ENCODE results near the gene SAMD13. TPM values are rescaled to one million over a fixed set of nuclear protein-coding genes. Genes with fewer than 3 reads are reported as not detected.

SAMD13 gene
- total and polyA plus RNA-seq, 8 donors, result 1.4 to 9.0 (median 4.1) TPM; not detected in 2

DNA sequence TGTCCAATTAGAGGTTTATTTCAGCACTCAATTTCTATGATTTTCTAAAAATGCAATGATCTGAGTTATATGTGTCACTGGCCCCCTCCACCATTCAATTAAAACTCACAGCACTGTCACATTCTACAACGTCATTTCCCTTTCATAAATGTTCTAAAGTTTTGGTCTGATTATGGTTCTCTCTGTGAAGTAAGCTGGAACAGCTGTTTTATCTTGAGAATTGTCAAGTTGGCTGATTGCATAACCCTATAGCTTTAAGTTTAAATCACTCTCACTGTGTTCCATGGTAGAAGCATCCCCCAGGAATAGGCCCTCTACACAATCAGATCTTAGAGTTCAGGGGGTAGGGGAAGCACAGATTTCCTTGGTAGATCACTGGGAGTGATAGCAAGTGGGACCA is 55.4 kb downstream of the SAMD13 start:
- peaks cover 0 to 5% (median 2%) of the 10 kb centered on the region in 4 donors for H3K4me1 ChIP-seq
- intact Hi-C loops (cut with DNase I; ENCODE audit: low total_unique reads), result no loop called here
- TF ChIP-seq, protein P1, sequence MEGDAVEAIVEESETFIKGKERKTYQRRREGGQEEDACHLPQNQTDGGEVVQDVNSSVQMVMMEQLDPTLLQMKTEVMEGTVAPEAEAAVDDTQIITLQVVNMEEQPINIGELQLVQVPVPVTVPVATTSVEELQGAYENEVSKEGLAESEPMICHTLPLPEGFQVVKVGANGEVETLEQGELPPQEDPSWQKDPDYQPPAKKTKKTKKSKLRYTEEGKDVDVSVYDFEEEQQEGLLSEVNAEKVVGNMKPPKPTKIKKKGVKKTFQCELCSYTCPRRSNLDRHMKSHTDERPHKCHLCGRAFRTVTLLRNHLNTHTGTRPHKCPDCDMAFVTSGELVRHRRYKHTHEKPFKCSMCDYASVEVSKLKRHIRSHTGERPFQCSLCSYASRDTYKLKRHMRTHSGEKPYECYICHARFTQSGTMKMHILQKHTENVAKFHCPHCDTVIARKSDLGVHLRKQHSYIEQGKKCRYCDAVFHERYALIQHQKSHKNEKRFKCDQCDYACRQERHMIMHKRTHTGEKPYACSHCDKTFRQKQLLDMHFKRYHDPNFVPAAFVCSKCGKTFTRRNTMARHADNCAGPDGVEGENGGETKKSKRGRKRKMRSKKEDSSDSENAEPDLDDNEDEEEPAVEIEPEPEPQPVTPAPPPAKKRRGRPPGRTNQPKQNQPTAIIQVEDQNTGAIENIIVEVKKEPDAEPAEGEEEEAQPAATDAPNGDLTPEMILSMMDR (IDR thresholded peaks at IDR 0.05), result no peak
- TF ChIP-seq EP300 (IDR thresholded peaks at IDR 0.05), result no peak
- TF ChIP-seq POLR2A (IDR thresholded peaks at IDR 0.05), result no peak
- TF ChIP-seq POLR2AphosphoS5 (IDR thresholded peaks at IDR 0.05), result no peak
- H3K27me3 ChIP-seq, result no peaks in the 10 kb centered on the region
- no peak overlapping the region for H3K4me3 ChIP-seq
- no peak overlapping the region for H3K27ac ChIP-seq
- 54 to 100% (median 71%) methylated on average over 1 of the region's 1 CpG for WGBS, 5 donors
- H3K36me3 ChIP-seq, result no peaks in the 10 kb centered on the region
- no peak for DNase-seq
- no peaks in the 10 kb centered on the region for H3K9me3 ChIP-seq

DNA sequence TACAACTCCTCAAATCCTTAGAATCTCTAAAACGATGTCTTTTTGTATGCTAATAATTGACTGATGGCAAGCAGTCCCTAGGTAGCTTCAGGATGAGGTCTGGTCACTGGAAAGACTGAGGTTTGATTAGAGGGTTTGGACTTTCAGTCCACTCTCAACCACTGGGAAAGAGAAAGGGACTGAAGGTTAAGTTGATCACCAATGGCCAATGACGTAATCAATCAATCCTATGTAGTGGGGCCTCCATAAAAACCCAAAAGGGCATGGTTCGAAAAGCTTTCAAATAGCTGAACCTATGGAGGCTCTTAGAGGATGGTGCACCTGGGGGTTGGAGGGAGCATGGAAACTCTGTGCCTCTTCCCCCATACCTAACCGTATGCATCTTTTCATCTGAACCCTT is 57.2 kb downstream of the SAMD13 start:
- Histone ChIP-seq H3K27me3 (no peaks in the 10 kb centered on the region), H3K27ac (no peak overlapping the region), H3K4me3 (no peak overlapping the region), H3K36me3 (no peaks in the 10 kb centered on the region), H3K4me1 (peaks cover 0 to 4% (median 0%) of the 10 kb centered on the region in 4 donors), H3K9me3 (no peaks in the 10 kb centered on the region)
- TF ChIP-seq, protein P1 (IDR thresholded peaks at IDR 0.05), result no peak
- TF ChIP-seq POLR2A (IDR thresholded peaks at IDR 0.05) (no peak), POLR2AphosphoS5 (IDR thresholded peaks at IDR 0.05) (no peak), EP300 (IDR thresholded peaks at IDR 0.05) (no peak)
- intact Hi-C loops (cut with DNase I; ENCODE audit: low total_unique reads), result no loop called here
- no peak for DNase-seq
- 93 to 98% (median 94%) methylated on average over 4 of the region's 4 CpGs for WGBS, 5 donors

DNA sequence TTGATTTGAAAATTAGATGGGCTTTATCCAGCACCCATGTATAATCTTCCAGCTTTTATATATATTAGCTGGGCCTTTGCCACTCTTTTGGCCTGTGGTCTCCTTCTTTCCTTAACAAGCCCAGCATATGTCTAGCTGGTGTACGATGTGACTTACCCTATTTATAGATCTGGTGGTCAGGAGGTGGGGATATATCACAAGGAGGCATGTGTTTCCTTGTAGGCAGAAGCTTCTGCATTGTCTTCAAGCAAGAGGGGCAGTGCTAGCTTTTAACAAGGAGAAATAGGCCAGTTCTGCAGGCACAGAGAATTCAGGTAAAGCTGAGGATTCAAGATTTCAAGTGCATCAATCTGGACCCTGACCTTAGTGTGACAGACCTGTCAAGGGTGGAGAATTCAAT is 58.8 kb downstream of the SAMD13 start:
- WGBS, 5 donors, result 68 to 88% (median 81%) methylated on average over 1 of the region's 1 CpG
- DNase-seq, result no peak
- H3K9me3 ChIP-seq, result no peaks in the 10 kb centered on the region
- H3K27ac ChIP-seq, result no peak overlapping the region
- intact Hi-C loops (cut with DNase I; ENCODE audit: low total_unique reads), result no loop called here
- no peaks in the 10 kb centered on the region for H3K27me3 ChIP-seq
- H3K4me3 ChIP-seq, result no peak overlapping the region
- H3K4me1 ChIP-seq, result peaks cover 0 to 4% (median under 1%) of the 10 kb centered on the region in 4 donors
- H3K36me3 ChIP-seq, result no peaks in the 10 kb centered on the region
- TF ChIP-seq POLR2AphosphoS5 (IDR thresholded peaks at IDR 0.05), result no peak
- TF ChIP-seq POLR2A (IDR thresholded peaks at IDR 0.05), result no peak
- TF ChIP-seq, protein P1 (IDR thresholded peaks at IDR 0.05), result no peak
- TF ChIP-seq EP300 (IDR thresholded peaks at IDR 0.05), result no peak

DNA sequence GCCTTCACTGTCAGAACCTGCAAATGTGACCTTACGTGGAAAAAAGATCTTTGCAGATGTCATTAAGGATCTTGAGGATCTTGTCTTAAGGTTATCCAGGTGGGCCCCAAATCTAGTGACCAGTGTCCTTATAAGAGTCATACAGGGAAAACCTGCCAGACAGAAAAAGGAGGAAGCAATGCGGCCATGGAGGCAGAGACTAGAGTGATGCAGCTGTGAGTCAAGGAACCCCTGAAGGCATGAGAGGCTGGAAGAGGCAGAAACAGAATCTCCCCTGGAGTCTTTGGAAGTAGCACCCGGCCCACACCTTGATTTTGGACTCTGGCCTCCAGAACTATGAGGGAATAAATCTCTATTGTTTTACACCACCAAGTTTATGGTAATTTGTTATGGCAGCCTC is 60.3 kb downstream of the SAMD13 start:
- TF ChIP-seq POLR2AphosphoS5 (IDR thresholded peaks at IDR 0.05) (no peak), POLR2A (IDR thresholded peaks at IDR 0.05) (no peak), EP300 (IDR thresholded peaks at IDR 0.05) (no peak)
- TF ChIP-seq, protein P1 (IDR thresholded peaks at IDR 0.05), result no peak
- H3K9me3 ChIP-seq, result no peaks in the 10 kb centered on the region
- no peaks in the 10 kb centered on the region for H3K36me3 ChIP-seq
- no peak overlapping the region for H3K27ac ChIP-seq
- H3K4me1 ChIP-seq, result peaks cover 0 to 16% (median 10%) of the 10 kb centered on the region in 4 donors
- no peaks in the 10 kb centered on the region for H3K27me3 ChIP-seq
- no peak for DNase-seq
- no peak overlapping the region for H3K4me3 ChIP-seq
- intact Hi-C loops (cut with DNase I; ENCODE audit: low total_unique reads), result no loop called here
- 88 to 98% (median 95%) methylated on average over 3 of the region's 3 CpGs for WGBS, 5 donors
